Measurements from ENCODE around the gene MCF2L. TPM values are rescaled to one million over a fixed set of nuclear protein-coding genes. Genes with fewer than 3 reads are reported as not detected.
"Not testable (repeated sequence)": the region's sequence is repeated elsewhere in the genome, so short reads cannot be mapped to it uniquely, and the experiment has no call there.

MCF2L gene
- polyA plus RNA-seq, 4 donors = 13.6 to 38.5 (median 31.1) TPM

DNA sequence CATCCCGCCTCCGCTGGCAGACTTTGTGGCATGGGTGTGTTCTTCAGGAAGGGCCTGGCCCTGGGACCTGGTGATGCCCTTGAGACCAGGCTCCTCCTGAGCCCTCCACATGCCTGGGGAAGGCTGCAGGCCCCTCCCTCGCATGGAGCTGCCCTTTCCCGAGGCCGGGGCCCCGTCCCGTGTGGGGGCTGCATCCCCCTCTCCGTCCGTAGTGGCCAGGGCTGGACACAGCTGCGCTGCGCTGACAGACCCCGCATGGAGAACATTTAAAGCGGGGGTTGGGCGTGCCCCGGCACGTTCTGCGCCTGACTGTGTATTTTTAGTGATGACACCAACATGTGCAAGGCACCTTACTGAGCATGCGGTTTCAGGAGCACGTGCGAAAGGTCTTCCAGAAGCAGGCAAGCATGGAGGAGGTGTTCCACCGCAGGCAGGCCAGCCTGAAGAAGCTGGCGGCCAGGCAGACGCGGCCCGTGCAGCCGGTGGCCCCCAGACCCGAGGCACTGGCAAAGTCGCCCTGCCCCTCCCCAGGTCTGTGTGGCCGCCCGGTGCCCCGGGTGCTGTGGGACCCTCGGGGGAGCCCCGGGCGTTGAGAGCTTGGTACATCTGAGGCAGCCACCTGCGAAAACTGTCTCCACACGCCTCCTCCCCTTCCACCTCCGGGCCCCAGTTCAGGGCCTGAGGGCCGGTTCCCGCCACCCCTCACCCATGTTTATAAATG is 107.8 kb downstream of the MCF2L start:
- no peak for DNase-seq (ENCODE audit: low read depth in 4 of 4, low spot score in 3 of 4)

DNA sequence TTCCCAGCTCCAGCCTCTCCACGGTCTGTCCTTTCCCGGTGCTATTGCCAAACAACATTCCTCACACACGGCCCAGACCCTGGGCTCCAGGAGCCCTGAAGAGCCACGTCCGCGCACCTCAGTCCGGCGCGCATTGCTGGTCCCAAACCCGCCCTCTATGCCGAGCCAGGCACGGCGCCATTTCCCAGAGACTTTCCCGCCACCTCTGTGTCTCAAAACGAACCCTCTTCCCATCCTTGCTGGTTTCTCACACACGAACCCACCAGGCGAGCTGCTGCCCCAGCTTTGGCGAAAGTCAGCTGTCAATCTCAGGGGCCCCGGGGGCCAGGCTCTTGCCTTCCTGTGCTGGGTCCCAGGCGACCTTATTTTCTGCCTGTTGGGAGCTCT is 108.5 kb downstream of the MCF2L start:
- no peak for DNase-seq (ENCODE audit: low read depth in 4 of 4, low spot score in 3 of 4)

DNA sequence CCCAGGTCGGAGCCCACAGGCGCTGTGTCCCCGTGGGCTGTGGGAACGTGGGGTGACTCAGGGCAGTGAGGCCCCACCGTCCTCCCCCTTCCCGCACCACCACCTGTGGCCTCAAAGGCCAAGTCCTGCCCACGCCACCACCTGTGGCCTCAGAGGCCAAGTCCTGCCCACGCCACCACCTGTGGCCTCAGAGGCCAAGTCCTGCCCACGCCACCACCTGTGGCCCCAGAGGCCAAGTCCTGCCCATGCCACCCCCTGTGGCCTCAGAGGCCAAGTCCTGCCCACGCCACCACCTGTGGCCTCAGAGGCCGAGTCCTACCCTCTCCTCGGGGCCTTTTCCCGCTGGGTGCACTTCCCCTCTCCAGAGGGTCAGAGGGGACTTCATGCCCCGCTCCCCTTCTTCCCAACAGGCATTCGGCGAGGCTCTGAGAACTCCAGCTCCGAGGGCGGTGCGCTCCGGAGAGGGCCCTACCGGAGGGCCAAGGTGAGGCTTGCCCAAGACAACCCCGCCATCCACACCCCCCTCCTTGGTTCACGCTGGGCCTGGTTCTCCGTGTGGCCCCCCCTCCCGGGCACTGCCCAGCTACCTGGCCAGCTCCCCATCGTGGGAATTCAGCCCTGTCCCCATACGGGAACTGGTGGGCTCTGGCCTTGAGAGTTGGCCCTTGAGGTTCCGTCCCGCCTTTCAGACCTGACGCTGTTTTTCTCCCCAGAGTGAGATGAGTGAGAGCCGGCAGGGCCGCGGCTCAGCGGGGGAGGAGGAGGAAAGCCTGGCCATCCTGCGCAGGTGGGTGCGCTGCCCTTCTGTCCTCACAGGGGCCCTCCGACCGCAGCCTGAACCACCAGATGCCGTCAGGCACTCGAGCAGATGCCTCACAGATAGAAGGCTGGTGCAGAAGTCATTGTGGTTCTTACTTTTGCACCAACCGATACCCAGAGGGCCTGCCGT is 109.2 kb downstream of the MCF2L start:
- no peak for DNase-seq (ENCODE audit: low read depth in 4 of 4, low spot score in 3 of 4)

DNA sequence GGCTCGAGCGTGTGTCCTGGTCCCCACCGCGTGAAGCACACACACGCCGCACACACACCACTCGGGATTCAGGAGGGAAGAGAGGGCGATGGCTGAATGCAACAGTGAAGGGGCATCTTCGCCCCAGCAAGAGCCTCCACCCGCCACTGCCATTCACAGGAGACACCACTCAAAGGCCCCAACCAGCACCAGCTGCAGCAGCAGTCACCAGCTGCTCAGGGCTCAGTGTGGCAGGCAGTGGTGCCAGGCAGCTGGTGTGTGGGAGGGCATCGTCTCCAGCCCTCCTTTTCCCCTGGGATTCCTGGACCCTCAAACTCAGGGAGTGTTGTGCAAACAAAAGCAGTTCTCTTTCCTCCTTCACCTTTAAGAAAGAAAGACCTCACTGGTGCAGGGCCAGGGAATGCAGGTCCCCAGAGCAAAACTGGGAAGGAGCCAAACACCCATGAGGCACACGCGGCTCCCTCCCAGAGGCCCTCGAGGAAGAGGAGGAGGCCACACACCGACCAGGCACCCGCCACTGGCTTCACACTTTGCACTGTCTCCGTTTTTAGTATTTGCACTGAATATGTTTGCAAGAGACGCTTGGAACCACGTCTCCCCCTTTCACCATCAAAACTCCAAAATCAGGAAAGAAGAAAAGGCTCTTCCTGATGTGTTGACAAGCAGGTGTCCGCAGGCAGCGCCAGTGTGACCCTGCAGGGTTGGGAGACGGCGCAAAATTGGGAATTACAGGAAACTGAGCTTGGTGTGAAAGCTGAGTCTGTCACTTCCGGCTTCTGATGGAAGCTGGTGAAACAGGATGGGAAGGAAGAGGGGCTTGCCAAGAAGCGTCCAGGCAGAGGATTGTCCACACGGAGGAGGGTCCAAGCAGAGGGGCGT is 110.1 kb downstream of the MCF2L start:
- no peak for DNase-seq (ENCODE audit: low read depth in 4 of 4, low spot score in 3 of 4)

DNA sequence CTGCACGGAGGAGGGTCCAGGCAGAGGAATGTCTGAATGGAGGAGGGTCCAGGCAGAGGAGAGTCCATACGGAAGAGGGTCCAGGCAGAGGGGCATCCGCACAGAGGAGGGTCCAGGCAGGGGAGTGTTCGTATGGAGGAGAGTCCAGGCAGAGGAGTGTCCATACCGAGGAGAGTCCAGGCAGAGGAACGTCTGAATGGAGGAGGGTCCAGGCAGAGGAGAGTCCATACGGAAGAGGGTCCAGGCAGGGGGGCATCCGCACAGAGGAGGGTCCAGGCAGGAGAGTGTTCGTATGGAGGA is 110.7 kb downstream of the MCF2L start:
- DNase-seq (ENCODE audit: low read depth in 4 of 4, low spot score in 3 of 4) = not testable (repeated sequence)

DNA sequence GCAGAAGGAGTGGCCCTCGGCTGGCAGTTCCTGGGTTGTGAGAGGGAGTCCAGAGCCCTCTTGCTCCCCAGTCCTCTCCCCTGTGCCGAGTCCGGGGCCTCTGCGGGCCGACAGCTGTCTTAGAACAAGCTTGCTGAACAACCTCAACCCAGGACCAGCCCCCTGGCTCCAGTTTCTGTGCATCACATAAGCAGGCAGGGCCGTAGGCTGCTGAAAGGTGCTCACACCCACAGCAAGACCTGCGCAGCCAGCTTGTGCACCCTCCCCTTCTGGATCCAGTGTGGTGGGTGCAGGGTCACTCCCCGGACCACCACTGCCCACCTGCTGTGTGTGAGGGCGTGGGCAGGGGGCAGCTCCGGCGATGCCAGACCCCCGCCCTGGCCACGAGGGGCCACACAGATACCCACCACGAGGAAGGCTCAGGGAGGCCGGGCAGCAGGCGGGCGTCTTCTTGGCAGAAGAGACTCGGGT is 111.4 kb downstream of the MCF2L start:
- no peak for DNase-seq (ENCODE audit: low read depth in 4 of 4, low spot score in 3 of 4)

DNA sequence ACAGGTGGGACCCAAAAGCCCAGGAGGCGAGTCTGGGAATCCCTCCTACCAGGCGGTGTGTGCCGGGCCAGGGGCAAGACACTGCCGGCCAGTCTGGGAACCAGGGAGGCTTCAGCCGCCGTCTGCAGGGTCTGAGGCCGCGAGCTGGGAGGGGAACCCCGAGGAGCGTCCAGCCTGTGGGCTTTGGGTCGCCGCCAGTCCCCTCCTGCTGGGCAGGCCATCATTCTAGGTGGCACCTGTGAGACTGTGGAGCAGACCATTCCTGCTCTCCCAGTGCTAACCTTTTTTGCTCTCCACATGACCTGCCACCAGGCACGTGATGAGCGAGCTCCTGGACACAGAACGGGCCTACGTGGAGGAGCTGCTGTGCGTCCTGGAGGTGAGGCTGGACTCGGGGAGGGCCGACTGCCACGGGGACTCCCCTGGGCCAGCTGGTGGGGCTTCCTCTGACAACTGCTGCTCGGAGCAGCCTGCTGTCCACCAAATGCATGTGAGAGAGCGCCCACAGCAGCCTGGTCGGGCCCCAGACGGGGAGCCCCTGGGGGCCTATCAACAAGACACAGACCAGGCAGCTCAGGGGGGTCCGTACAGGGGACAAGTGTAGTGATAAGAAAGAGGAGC is 112.0 kb downstream of the MCF2L start:
- no peak for DNase-seq (ENCODE audit: low read depth in 4 of 4, low spot score in 3 of 4)

DNA sequence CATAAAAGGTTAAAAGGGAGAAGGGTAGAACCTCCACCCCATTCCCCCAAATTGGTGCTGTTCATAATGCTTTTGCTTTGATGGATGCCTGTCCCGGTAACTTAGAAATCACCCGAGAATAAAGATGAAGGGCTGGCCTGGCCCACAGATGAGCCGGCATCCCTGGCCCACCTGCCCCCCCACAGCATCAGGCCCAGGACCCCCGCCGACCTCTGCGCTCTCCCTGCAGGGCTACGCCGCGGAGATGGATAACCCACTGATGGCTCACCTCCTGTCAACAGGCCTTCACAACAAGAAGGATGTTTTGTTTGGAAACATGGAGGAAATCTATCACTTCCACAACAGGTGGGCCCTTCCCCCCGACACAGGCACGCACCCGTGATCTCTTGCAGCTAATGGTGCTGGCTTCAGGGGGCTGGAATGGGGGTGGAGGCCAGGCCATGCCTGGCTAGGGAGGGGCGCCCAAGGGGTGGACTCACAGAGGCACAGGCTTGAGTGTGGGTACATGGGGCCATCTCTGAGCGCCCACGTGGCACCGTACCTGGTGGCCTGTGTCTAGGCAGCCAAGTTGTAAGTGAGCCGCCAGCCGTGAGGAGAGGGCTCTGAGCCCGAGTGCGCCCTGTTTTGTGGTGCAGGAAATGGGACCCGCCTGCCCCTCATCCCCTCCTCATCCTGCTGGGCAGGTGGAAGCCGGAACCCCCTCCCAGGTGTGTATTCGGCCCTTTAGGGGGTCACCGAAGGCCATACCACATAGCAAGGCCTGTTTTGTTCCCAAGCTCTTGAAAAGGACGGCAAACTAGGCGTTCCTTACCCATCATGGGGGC is 113.4 kb downstream of the MCF2L start:
- no peak for DNase-seq (ENCODE audit: low read depth in 4 of 4, low spot score in 3 of 4)

DNA sequence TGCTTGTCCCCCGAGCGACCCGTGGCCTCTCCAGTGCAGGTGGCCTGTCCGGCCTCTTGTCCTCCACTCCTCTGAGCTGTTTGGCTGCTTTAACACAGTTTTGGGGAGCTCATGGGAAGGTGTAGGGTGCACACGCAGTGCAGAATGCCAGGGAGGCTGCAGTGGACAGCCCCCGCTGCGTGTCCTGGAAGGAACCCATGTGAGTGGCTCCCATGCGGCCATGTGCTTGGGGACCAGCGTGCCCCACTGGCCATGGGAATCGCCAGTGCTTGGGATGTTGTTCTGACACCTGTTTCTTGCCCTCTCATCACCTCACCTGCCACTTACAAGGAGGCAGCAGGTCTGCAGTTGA is 114.0 kb downstream of the MCF2L start:
- DNase-seq (ENCODE audit: low read depth in 4 of 4, low spot score in 3 of 4) = no peak

DNA sequence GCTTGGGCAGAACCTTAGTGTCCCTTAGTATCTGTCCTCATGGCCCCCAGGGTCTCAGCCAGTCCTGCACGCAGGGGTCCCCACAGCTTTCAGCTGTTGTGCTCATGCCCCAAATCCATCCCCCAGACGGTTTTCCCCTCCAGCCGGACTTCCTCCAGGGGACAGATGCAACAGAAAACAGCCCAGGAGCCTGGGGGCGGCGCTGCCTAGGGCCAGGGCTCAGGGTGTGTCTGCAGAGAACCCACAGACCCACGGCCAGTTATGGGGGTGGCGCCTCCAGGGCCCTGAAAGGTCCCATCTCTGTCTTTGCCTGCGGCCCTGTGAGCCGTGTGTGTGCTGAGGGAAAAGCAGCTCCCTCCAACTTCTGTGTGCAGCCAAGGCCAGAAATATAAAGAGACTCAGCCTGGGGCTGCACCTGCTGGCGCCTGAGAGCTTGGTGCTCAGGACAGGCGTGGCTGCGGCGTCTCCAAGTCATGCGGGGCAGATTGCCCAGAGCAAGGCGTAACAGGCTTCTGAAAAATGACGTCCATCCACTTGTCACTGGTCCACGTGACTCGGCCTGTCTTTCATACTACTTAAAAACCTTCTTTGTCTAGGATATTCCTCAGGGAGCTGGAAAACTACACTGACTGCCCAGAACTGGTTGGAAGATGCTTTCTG is 114.5 kb downstream of the MCF2L start:
- DNase-seq (ENCODE audit: low read depth in 4 of 4, low spot score in 3 of 4) = no peak

DNA sequence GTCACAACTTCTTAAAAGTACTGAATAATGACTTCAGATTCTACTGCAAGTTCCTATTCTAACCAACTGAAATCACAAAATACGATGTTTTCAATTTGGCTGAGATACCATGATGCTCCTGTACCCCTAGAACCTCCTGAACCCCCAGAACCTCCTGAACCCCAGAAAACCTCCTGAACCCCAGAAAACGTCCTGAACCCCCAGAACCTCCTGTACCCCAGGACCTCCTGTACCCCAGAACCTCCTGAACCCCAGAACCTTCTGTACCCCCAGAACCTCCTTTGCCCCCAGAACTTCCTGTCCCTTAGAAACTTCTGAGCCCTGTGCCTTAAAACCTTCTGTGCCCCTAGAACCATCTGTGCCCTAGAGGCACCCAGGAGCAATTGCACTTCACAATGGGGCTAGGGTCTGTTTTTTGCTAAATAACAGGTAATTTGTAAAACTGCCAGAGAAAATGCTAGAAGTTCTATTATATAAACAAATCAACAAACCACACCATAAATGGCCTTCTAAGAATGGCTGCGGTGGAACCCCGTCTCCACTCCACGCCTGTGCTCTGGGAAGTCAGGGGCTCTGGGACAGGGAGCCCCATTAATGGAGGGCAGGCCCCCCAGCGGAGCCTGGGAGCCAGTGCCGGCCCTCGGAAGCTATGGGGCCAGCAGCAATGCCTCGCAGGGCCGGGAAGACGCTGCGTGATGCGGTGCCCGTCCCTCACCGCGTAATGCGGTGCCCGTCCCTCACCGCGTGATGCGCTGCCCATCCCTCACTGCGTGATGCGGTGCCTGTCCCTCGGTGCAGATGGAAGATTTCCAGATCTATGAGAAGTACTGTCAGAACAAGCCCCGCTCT is 115.3 kb downstream of the MCF2L start:
- DNase-seq (ENCODE audit: low read depth in 4 of 4, low spot score in 3 of 4) = no peak

DNA sequence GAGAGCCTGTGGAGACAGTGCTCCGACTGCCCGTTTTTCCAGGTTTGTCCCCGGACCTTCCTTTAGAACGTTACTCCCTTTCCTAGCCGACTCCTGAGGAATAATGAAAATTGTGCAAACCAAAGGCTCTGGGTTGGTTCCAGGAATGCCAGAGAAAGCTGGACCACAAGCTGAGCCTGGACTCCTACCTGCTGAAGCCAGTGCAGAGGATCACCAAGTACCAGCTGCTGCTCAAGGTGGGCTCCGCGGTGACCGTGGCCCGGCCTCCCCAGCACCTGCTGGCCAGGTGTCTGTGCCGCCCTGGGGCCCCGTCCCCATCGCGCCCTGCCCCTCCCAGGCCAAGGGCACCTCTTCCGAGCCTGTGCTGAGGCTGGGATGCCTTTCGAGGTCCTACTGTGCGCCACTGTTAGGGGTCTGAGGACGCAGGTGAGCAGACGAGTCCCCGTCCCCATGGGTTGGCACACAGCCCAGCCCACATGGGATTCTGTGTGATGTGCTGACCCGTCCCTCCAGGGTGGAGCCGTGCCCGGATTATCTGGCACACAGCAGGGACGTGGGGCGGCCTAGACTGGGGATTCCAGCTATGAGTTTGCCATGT is 116.0 kb downstream of the MCF2L start:
- no peak for DNase-seq (ENCODE audit: low read depth in 4 of 4, low spot score in 3 of 4)

DNA sequence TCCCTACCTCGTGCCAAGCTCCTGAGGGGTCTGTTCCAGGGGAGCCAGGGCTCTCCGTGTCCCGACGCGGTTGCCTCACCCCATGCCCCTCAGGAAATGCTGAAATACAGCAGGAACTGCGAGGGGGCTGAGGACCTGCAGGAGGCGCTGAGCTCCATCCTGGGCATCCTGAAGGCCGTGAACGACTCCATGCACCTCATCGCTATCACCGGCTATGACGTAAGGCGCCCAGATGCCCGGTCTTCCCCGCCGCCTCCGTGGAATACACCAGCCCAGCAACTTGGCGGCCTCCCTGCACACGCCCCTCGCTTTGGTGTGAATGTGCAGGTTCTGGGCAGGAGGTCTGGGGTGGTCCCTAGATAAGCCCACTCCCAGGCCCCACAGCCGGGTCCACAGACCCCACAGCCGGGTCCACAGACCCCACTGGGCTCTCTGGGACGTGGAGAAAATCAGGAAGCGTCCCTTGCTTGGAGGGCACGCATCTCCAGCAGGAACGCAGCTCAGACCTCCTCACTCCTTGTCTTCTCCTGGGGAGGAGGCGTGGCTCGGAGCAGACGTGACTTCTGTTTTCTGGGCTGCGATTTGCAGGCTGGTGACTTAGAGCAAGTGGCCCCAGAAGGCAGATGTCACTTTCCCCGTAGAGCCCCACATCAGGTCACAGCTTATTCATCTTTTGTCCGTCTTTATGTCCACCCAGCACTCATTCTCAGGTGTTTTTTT is 117.2 kb downstream of the MCF2L start:
- DNase-seq (ENCODE audit: low read depth in 4 of 4, low spot score in 3 of 4) = no peak

DNA sequence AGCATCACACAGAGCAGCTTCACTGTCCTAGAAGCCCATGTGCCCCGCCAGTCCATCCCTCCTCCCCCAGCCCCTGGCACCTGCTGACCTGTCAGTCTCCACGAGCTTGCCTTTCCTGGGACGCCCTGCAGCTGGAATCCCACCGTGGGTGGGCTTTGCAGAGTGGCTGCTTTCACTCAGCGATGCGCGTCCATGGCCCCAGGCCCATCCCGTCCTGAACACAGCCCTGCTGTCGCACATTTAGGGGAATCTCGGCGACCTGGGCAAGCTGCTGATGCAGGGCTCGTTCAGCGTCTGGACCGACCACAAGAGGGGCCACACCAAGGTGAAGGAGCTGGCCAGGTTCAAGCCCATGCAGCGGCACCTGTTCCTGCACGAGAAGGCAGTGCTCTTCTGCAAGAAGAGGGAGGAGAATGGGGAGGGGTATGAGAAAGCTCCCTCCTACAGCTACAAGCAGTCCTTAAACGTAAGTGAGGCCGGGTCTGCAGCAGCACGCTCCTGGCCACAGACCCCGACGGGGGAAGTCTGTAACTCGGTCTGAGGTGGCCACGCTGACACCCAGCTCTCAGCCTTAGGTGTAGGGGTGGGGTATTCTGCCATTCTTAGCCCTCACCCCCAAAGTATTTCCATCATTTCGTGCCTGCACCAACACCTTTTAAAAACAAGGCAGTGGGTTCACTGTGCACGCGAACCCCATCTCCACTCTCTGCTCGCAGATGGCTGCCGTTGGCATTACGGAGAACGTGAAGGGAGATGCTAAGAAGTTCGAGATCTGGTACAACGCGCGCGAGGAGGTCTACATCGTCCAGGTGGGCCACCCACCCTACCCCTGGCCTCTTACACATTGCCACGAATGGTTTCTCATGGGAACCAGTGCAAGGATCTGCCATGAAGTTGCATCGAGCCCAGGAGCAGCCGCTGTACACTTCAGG is 118.2 kb downstream of the MCF2L start:
- no peak for DNase-seq (ENCODE audit: low read depth in 4 of 4, low spot score in 3 of 4)

DNA sequence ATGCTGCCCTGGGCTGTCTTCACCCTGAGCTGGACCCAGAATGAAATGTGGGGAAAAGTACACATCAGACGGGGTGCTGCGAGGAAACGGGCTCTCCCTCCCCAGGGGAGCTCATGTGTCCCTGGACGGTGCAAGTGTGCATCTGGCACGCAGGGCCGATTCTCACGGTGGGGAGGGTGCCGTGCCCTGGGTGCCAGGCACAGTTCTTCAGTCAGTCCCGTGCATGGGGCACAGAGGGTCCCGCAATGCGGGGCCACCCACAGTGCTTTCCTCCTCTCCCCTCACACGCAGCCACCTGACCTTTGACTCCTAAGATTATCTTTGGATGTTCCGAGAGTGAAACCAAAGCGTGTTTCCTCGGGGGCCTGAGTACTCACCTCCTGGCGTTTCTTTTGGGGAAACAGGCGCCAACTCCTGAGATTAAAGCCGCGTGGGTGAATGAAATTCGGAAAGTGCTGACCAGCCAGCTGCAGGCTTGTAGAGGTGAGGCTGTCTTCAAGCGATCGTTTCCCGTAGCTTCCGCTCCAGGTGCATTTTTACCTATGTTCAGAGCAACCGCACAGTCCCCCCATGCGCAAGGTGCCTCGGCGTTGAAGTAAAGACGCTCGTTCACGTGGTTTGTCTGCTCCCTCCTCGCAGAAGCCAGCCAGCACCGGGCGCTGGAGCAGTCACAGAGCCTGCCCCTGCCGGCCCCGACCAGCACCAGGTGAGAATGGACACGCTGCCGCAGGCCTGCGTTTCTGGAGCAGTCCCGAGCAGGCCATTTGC is 119.1 kb downstream of the MCF2L start:
- no peak for DNase-seq (ENCODE audit: low read depth in 4 of 4, low spot score in 3 of 4)

DNA sequence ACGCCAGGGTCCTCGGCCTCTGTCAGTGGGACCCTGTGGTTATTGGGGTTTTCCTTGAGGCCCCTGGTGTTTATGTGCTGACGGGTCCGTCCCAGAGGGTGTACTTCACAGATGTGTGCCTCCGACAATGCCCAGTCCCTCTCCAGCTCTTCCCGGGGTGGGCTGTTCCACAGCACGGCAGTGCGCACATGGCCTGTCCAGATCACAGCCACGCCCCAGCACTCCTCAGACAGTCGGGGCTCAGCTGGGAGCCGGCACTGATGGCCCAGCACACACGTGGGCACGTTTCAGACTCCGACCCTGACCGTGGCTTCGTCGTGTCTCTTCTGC is 119.6 kb downstream of the MCF2L start:
- DNase-seq (ENCODE audit: low read depth in 4 of 4, low spot score in 3 of 4) = no peak

Measured in left renal pelvis (tissue), 4 donors.